ENCODE measurements around the gene GCLC. TPM values are rescaled to one million over a fixed set of nuclear protein-coding genes. Genes with fewer than 3 reads are reported as not detected.

GCLC gene
- total and polyA plus RNA-seq, 10 of the 15 experiments (the other 5 are each of a cell fraction or from before 2014, with no cell fraction given) = 6.5 to 23.6 (median 12.5) TPM

GRCh38 chr6:53547166-53547810, 2.4 kb upstream of the GCLC start:
- H3K27me3 ChIP-seq (replicated peaks in 1 of 2; ENCODE audit: control insufficient read depth in 2 of 2, insufficient read depth in 2 of 2, low read length in 1 of 2) = peaks cover 0 to 6% of the 10 kb centered on the region in 2 experiments; a peak in 1 of 4 replicates
- H4K20me1 ChIP-seq (ENCODE audit: control insufficient read depth, insufficient read depth) = no peaks in the 10 kb centered on the region
- RAD21 ChIA-PET (ENCODE audit: unreplicated experiment) = interaction anchor here (0.9 kb wide), 1 partner anchor 54 kb away, joined by 4 read pairs; no protein-coding TSS in a partner anchor
- ATAC-seq = peak; percentile 7
- no peak for DNase-seq (ENCODE audit: low read depth, low spot score)
- H3K4me2 ChIP-seq (ENCODE audit: control insufficient read depth, insufficient read depth) = peak overlapping the region; percentile 96
- in situ Hi-C loops (cut with MboI) (no loop called here), intact Hi-C loops (cut with micrococcal nuclease; ENCODE audit: unreplicated experiment) (loop anchor here (5.0 kb wide), 2 partner anchors 180 to 245 kb away; no protein-coding TSS in a partner anchor)
- H3K4me3 ChIP-seq = peak overlapping the region; percentile 63; the same call in 1 of the 2 replicates
- no peaks in the 10 kb centered on the region for H3K36me3 ChIP-seq (ENCODE audit: control insufficient read depth in 2 of 2, insufficient read depth in 2 of 2, low read length in 1 of 2)
- H3K27ac ChIP-seq (ENCODE audit: control insufficient read depth, insufficient read depth) = no peak overlapping the region
- H3K4me1 ChIP-seq (ENCODE audit: control insufficient read depth, insufficient read depth, low read length) = peaks cover 9% of the 10 kb centered on the region
- SMC1A ChIA-PET (ENCODE audit: uncharacterized antibody, unreplicated experiment) = interaction anchor here (1.0 to 1.8 kb wide), 2 partner anchors 64 to 103 kb away, joined by 3 to 4 read pairs; no protein-coding TSS in a partner anchor
- CTCF ChIA-PET = interaction anchor here (0.6 to 2.3 kb wide), 6 partner anchors 50 to 181 kb away, joined by 3 to 7 read pairs (median 3); no protein-coding TSS in a partner anchor
- H3K9me3 ChIP-seq (replicated peaks; ENCODE audit: control insufficient read depth, insufficient read depth, low read length) = no peaks in the 10 kb centered on the region; the same call in 2 of the 3 replicates
- POLR2A ChIA-PET = interaction anchor here (0.6 kb wide), 1 partner anchor 262 kb away, joined by 3 read pairs; no protein-coding TSS in a partner anchor
- peaks cover 12% of the 10 kb centered on the region for H3K79me2 ChIP-seq (ENCODE audit: control insufficient read depth, insufficient read depth, low read length)
- FAIRE-seq = no peak
- peak overlapping the region; percentile 87 for H2AFZ ChIP-seq (ENCODE audit: control insufficient read depth, low read depth, low read length)
- TF ChIP-seq BRCA1 (IDR thresholded peaks at IDR 0.05; ENCODE audit: low read depth, low read length) (no peak), MTA2 (IDR thresholded peaks at IDR 0.05; ENCODE audit: low read depth) (no peak)
- TF ChIP-seq, protein P1, sequence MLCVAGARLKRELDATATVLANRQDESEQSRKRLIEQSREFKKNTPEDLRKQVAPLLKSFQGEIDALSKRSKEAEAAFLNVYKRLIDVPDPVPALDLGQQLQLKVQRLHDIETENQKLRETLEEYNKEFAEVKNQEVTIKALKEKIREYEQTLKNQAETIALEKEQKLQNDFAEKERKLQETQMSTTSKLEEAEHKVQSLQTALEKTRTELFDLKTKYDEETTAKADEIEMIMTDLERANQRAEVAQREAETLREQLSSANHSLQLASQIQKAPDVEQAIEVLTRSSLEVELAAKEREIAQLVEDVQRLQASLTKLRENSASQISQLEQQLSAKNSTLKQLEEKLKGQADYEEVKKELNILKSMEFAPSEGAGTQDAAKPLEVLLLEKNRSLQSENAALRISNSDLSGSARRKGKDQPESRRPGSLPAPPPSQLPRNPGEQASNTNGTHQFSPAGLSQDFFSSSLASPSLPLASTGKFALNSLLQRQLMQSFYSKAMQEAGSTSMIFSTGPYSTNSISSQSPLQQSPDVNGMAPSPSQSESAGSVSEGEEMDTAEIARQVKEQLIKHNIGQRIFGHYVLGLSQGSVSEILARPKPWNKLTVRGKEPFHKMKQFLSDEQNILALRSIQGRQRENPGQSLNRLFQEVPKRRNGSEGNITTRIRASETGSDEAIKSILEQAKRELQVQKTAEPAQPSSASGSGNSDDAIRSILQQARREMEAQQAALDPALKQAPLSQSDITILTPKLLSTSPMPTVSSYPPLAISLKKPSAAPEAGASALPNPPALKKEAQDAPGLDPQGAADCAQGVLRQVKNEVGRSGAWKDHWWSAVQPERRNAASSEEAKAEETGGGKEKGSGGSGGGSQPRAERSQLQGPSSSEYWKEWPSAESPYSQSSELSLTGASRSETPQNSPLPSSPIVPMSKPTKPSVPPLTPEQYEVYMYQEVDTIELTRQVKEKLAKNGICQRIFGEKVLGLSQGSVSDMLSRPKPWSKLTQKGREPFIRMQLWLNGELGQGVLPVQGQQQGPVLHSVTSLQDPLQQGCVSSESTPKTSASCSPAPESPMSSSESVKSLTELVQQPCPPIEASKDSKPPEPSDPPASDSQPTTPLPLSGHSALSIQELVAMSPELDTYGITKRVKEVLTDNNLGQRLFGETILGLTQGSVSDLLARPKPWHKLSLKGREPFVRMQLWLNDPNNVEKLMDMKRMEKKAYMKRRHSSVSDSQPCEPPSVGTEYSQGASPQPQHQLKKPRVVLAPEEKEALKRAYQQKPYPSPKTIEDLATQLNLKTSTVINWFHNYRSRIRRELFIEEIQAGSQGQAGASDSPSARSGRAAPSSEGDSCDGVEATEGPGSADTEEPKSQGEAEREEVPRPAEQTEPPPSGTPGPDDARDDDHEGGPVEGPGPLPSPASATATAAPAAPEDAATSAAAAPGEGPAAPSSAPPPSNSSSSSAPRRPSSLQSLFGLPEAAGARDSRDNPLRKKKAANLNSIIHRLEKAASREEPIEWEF (IDR thresholded peaks at IDR 0.05; ENCODE audit: insufficient replicate concordance, low read depth, low read length) = no peak
- H3K9ac ChIP-seq (ENCODE audit: control insufficient read depth, insufficient read depth, low read length) = peak overlapping the region; percentile 19; the same call in 1 of the 2 replicates
- no TSS peak for BruUV-seq (replicated peaks)
- 19% methylated on average over 12 of the region's 12 CpGs for WGBS (ENCODE audit: insufficient coverage, insufficient replicate concordance, low lambda C conversion rate, missing lambda C conversion rate)

All from GM12878 (cell line).